HepG2 (cell line): Measurements from ENCODE around the gene PEX11B. TPM values are rescaled to one million over a fixed set of nuclear protein-coding genes. Genes with fewer than 3 reads are reported as not detected.

Experiments
- CHCHD3 ChIP-seq: sonication (generic); formaldehyde crosslinking; IDR thresholded peaks from 2 replicates; pipeline ENCODE4 v1.8.0; 2022; ENCODE audit warnings: mild to moderate bottlenecking, missing genetic modification reagents, moderate library complexity
- HDAC6 ChIP-seq: fragments of 200-600 bp; sonication (generic); IDR thresholded peaks from 2 replicates; pipeline ENCODE4 v1.7.0; 2017; ENCODE audit warnings: mild to moderate bottlenecking, antibody characterized with exemption, low read length, low read depth
- HNRNPL ChIP-seq: fragments of 200-400 bp; formaldehyde crosslinking; IDR thresholded peaks from 2 replicates; pipeline ENCODE4 v1.6.1; 2017; ENCODE audit warnings: mild to moderate bottlenecking, low read depth, low read length
- NCOA2 ChIP-seq: sonication (generic); formaldehyde crosslinking; IDR thresholded peaks from 2 replicates; pipeline ENCODE4 v1.8.0; 2022; ENCODE audit warnings: inconsistent platforms
- RERE ChIP-seq: IDR thresholded peaks from 2 replicates; pipeline ENCODE4 v1.6.1; 2016; ENCODE audit warnings: low read depth, missing genetic modification reagents, missing compliant biosample characterization
- SP4 ChIP-seq: sonication (generic); formaldehyde crosslinking; IDR thresholded peaks from 2 replicates; pipeline ENCODE4 v1.8.1; 2023; ENCODE audit warnings: mild to moderate bottlenecking, missing genetic modification reagents
- ZBTB20 ChIP-seq: sonication (generic); formaldehyde crosslinking; IDR thresholded peaks from 2 replicates; pipeline ENCODE4 v1.8.1; 2023; ENCODE audit warnings: missing genetic modification reagents, low read depth, mild to moderate bottlenecking, borderline replicate concordance
- ZBTB21 ChIP-seq: sonication (generic); formaldehyde crosslinking; IDR thresholded peaks from 2 replicates; pipeline ENCODE4 v1.4.0; 2020; ENCODE audit warnings: missing genetic modification reagents
- ZFP41 ChIP-seq: sonication (generic); formaldehyde crosslinking; IDR thresholded peaks from 2 replicates; pipeline ENCODE4 v1.4.0; 2020; ENCODE audit warnings: mild to moderate bottlenecking, missing genetic modification reagents, borderline replicate concordance
- ZNF160 ChIP-seq: sonication (generic); formaldehyde crosslinking; IDR thresholded peaks from 2 replicates; pipeline ENCODE4 v1.8.0; 2022; ENCODE audit warnings: mild to moderate bottlenecking, inconsistent platforms, missing genetic modification reagents
- polyA plus RNA-seq, 8 experiments: library from polyadenylated mRNA; depleted of rRNA in 3 of 8; stranded (reverse) in 7 of 8; unstranded in 1 of 8; fragments of >200 nt; fragmentation: Illumina TruSeq in 4 of 8; extraction: Trizol in 4 of 8; gene quantifications; 2 replicates each; pipeline versions ENCODE4 v1.2.1 to v1.2.3, GENCODE V29; 2011 to 2016; ENCODE audit warnings: low read depth in 4 of 8, missing spikeins in 1 of 8, mixed read lengths in 1 of 8; ENCODE audit not compliant: insufficient read depth in 1 of 8
- total RNA-seq, 5 experiments: library from RNA; depleted of rRNA; stranded (reverse); fragments of >200 nt; fragmentation: Illumina TruSeq; extraction: Trizol; gene quantifications; 2 replicates each; pipeline ENCODE4 v1.2.3, GENCODE V29; 2016; ENCODE audit warnings: low read depth in 1 of 5
- TF ChIP-seq, protein P1 (sequence below): sonication (generic); formaldehyde crosslinking; IDR thresholded peaks from 2 replicates; pipeline ENCODE4 v1.8.0; 2022; ENCODE audit warnings: mild to moderate bottlenecking, missing genetic modification reagents, moderate library complexity
- TF ChIP-seq, protein P2 (sequence below): sonication (generic); formaldehyde crosslinking; IDR thresholded peaks from 2 replicates; pipeline ENCODE4 v1.4.0; 2020; ENCODE audit warnings: missing genetic modification reagents
- TF ChIP-seq, protein P3 (sequence below): sonication (generic); formaldehyde crosslinking; IDR thresholded peaks from 2 replicates; pipeline ENCODE4 v1.4.0; 2020; ENCODE audit warnings: missing genetic modification reagents

The PEX11B gene
- total and polyA plus RNA-seq, 2 of the 13 experiments (the other 11 are each of a cell fraction or from before 2014, with no cell fraction given) = 21.6 to 48.4 TPM

- TF ChIP-seq, protein P1, sequence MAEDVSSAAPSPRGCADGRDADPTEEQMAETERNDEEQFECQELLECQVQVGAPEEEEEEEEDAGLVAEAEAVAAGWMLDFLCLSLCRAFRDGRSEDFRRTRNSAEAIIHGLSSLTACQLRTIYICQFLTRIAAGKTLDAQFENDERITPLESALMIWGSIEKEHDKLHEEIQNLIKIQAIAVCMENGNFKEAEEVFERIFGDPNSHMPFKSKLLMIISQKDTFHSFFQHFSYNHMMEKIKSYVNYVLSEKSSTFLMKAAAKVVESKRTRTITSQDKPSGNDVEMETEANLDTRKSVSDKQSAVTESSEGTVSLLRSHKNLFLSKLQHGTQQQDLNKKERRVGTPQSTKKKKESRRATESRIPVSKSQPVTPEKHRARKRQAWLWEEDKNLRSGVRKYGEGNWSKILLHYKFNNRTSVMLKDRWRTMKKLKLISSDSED (CRISPR knock-in tag) = no peak
- no peak for TF ChIP-seq ZFP41 (CRISPR knock-in tag)
- no peak for TF ChIP-seq NCOA2 (CRISPR knock-in tag)
- TF ChIP-seq ZNF160 (CRISPR knock-in tag) = peak; percentile 64
- TF ChIP-seq SP4 = peak; percentile 54
- no peak for TF ChIP-seq ZBTB21 (CRISPR knock-in tag)
- no peak for TF ChIP-seq HDAC6
- no peak for TF ChIP-seq CHCHD3 (CRISPR knock-in tag)
- TF ChIP-seq HNRNPL = no peak
- TF ChIP-seq RERE = no peak
- TF ChIP-seq, protein P2, sequence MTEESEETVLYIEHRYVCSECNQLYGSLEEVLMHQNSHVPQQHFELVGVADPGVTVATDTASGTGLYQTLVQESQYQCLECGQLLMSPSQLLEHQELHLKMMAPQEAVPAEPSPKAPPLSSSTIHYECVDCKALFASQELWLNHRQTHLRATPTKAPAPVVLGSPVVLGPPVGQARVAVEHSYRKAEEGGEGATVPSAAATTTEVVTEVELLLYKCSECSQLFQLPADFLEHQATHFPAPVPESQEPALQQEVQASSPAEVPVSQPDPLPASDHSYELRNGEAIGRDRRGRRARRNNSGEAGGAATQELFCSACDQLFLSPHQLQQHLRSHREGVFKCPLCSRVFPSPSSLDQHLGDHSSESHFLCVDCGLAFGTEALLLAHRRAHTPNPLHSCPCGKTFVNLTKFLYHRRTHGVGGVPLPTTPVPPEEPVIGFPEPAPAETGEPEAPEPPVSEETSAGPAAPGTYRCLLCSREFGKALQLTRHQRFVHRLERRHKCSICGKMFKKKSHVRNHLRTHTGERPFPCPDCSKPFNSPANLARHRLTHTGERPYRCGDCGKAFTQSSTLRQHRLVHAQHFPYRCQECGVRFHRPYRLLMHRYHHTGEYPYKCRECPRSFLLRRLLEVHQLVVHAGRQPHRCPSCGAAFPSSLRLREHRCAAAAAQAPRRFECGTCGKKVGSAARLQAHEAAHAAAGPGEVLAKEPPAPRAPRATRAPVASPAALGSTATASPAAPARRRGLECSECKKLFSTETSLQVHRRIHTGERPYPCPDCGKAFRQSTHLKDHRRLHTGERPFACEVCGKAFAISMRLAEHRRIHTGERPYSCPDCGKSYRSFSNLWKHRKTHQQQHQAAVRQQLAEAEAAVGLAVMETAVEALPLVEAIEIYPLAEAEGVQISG (CRISPR knock-in tag) = peak; percentile 31; the same call in 1 of the 2 replicates
- TF ChIP-seq, protein P3, sequence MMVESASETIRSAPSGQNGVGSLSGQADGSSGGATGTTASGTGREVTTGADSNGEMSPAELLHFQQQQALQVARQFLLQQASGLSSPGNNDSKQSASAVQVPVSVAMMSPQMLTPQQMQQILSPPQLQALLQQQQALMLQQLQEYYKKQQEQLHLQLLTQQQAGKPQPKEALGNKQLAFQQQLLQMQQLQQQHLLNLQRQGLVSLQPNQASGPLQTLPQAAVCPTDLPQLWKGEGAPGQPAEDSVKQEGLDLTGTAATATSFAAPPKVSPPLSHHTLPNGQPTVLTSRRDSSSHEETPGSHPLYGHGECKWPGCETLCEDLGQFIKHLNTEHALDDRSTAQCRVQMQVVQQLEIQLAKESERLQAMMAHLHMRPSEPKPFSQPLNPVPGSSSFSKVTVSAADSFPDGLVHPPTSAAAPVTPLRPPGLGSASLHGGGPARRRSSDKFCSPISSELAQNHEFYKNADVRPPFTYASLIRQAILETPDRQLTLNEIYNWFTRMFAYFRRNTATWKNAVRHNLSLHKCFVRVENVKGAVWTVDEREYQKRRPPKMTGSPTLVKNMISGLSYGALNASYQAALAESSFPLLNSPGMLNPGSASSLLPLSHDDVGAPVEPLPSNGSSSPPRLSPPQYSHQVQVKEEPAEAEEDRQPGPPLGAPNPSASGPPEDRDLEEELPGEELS (CRISPR knock-in tag) = no peak
- TF ChIP-seq ZBTB20 (CRISPR knock-in tag) = no peak
These were observed at the start of gene PEX11B (continued) for GRCh38 chr1:145918144-145918991.
